HepG2 (cell line): Measurements from ENCODE around the gene PLEKHM2. TPM values are rescaled to one million over a fixed set of nuclear protein-coding genes. Genes with fewer than 3 reads are reported as not detected.

Experiments
- CBX1 ChIP-seq: IDR thresholded peaks from one replicate; pipeline ENCODE4 v1.6.1; 2016; ENCODE audit warnings: antibody characterized with exemption, low read depth
- CENPBD1 ChIP-seq: sonication (generic); formaldehyde crosslinking; IDR thresholded peaks from 2 replicates; pipeline ENCODE4 v1.8.0; 2022; ENCODE audit warnings: missing genetic modification reagents, low read depth, mild to moderate bottlenecking, borderline replicate concordance
- HCFC1 ChIP-seq: fragments of 150-350 bp; IDR thresholded peaks from 2 replicates; pipeline ENCODE4 v1.6.1; 2014; ENCODE audit warnings: low read depth, low read length
- NFE2 ChIP-seq: sonication (generic); formaldehyde crosslinking; IDR thresholded peaks from 2 replicates; pipeline ENCODE4 v1.4.0; 2020; ENCODE audit warnings: missing genetic modification reagents
- NONO ChIP-seq, 2 experiments: fragments of 450-650 bp in 1 of 2; sonication (generic) in 1 of 2; formaldehyde crosslinking in 1 of 2; IDR thresholded peaks in 1 of 2; conservative IDR thresholded peaks in 1 of 2; 2 replicates each; pipeline versions ENCODE4 v1.6.1 to v1.8.0; 2017 to 2022; ENCODE audit warnings: mild to moderate bottlenecking in 1 of 2, missing genetic modification reagents in 1 of 2, moderate library complexity in 1 of 2
- RFX3 ChIP-seq: IDR thresholded peaks from 2 replicates; pipeline ENCODE4 v1.6.1; 2016; ENCODE audit warnings: missing biosample characterization, missing genetic modification reagents
- TFDP2 ChIP-seq: sonication (generic); formaldehyde crosslinking; IDR thresholded peaks from 2 replicates; pipeline ENCODE4 v1.4.0; 2020; ENCODE audit warnings: missing genetic modification reagents
- THRA ChIP-seq: sonication (generic); formaldehyde crosslinking; IDR thresholded peaks from 2 replicates; pipeline ENCODE4 v1.4.0; 2020; ENCODE audit warnings: missing genetic modification reagents, borderline replicate concordance
- ZBTB20 ChIP-seq: sonication (generic); formaldehyde crosslinking; IDR thresholded peaks from 2 replicates; pipeline ENCODE4 v1.8.1; 2023; ENCODE audit warnings: missing genetic modification reagents, low read depth, mild to moderate bottlenecking, borderline replicate concordance
- ZNF460 ChIP-seq: sonication (generic); formaldehyde crosslinking; IDR thresholded peaks from 2 replicates; pipeline ENCODE4 v1.5.1; 2020; ENCODE audit warnings: missing genetic modification reagents, mild to moderate bottlenecking, borderline replicate concordance
- ZNF589 ChIP-seq: sonication (generic); formaldehyde crosslinking; conservative IDR thresholded peaks from 2 replicates; pipeline ENCODE4 v1.8.0; 2022; ENCODE audit warnings: mild to moderate bottlenecking, moderate library complexity, missing genetic modification reagents
- ZNF614 ChIP-seq: IDR thresholded peaks from 2 replicates; pipeline ENCODE4 v1.6.1; 2018; ENCODE audit warnings: missing biosample characterization, missing genetic modification reagents, inconsistent platforms, borderline replicate concordance
- ZNF615 ChIP-seq: sonication (generic); formaldehyde crosslinking; IDR thresholded peaks from 2 replicates; pipeline ENCODE4 v1.5.0; 2020; ENCODE audit warnings: mild to moderate bottlenecking, missing genetic modification reagents, borderline replicate concordance
- ZNF724P ChIP-seq: sonication (generic); formaldehyde crosslinking; IDR thresholded peaks from 2 replicates; pipeline ENCODE4 v1.8.0; 2022; ENCODE audit warnings: missing genetic modification reagents, borderline replicate concordance
- ZNF749 ChIP-seq: sonication (generic); formaldehyde crosslinking; IDR thresholded peaks from 2 replicates; pipeline ENCODE4 v1.8.0; 2022; ENCODE audit warnings: mild to moderate bottlenecking, missing genetic modification reagents, moderate library complexity, borderline replicate concordance
- ZNF773 ChIP-seq: sonication (generic); formaldehyde crosslinking; IDR thresholded peaks from 2 replicates; pipeline ENCODE4 v1.4.0; 2020; ENCODE audit warnings: missing genetic modification reagents, borderline replicate concordance
- ZNF792 ChIP-seq: IDR thresholded peaks from 2 replicates; pipeline ENCODE4 v1.6.1; 2016
- polyA plus RNA-seq, 8 experiments: library from polyadenylated mRNA; depleted of rRNA in 3 of 8; stranded (reverse) in 7 of 8; unstranded in 1 of 8; fragments of >200 nt; fragmentation: Illumina TruSeq in 4 of 8; extraction: Trizol in 4 of 8; gene quantifications; 2 replicates each; pipeline versions ENCODE4 v1.2.1 to v1.2.3, GENCODE V29; 2011 to 2016; ENCODE audit warnings: low read depth in 4 of 8, missing spikeins in 1 of 8, mixed read lengths in 1 of 8; ENCODE audit not compliant: insufficient read depth in 1 of 8
- total RNA-seq, 5 experiments: library from RNA; depleted of rRNA; stranded (reverse); fragments of >200 nt; fragmentation: Illumina TruSeq; extraction: Trizol; gene quantifications; 2 replicates each; pipeline ENCODE4 v1.2.3, GENCODE V29; 2016; ENCODE audit warnings: low read depth in 1 of 5
- TF ChIP-seq, protein P1 (sequence below): sonication (generic); formaldehyde crosslinking; IDR thresholded peaks from 2 replicates; pipeline ENCODE4 v1.4.0; 2020; ENCODE audit warnings: missing genetic modification reagents

PLEKHM2 gene
- total and polyA plus RNA-seq, 2 of the 13 experiments (the other 11 are each of a cell fraction or from before 2014, with no cell fraction given) = 16.5 to 27.3 TPM

GRCh38 chr1:15740924-15741850 lies 57.1 kb downstream of the PLEKHM2 start (continued):
- TF ChIP-seq NFE2 (no peak), NONO (IDR thresholded peaks at IDR 0.05) (no peak), NONO (CRISPR knock-in tag; conservative IDR thresholded peaks at IDR 0.05) (no peak), CBX1 (no peak), ZBTB20 (CRISPR knock-in tag) (no peak), ZNF460 (CRISPR knock-in tag) (no peak), TFDP2 (CRISPR knock-in tag) (no peak), ZNF614 (CRISPR knock-in tag) (no peak), ZNF615 (CRISPR knock-in tag) (no peak), ZNF724P (CRISPR knock-in tag) (no peak), CENPBD1 (CRISPR knock-in tag) (no peak), ZNF749 (CRISPR knock-in tag) (no peak), ZNF773 (CRISPR knock-in tag) (no peak), RFX3 (CRISPR knock-in tag) (no peak), THRA (CRISPR knock-in tag) (0 out of 2 replicates have a peak, but pooled peaks have one; percentile 68), ZNF792 (CRISPR knock-in tag) (no peak), ZNF589 (CRISPR knock-in tag) (no peak), HCFC1 (no peak)
- TF ChIP-seq, protein P1, sequence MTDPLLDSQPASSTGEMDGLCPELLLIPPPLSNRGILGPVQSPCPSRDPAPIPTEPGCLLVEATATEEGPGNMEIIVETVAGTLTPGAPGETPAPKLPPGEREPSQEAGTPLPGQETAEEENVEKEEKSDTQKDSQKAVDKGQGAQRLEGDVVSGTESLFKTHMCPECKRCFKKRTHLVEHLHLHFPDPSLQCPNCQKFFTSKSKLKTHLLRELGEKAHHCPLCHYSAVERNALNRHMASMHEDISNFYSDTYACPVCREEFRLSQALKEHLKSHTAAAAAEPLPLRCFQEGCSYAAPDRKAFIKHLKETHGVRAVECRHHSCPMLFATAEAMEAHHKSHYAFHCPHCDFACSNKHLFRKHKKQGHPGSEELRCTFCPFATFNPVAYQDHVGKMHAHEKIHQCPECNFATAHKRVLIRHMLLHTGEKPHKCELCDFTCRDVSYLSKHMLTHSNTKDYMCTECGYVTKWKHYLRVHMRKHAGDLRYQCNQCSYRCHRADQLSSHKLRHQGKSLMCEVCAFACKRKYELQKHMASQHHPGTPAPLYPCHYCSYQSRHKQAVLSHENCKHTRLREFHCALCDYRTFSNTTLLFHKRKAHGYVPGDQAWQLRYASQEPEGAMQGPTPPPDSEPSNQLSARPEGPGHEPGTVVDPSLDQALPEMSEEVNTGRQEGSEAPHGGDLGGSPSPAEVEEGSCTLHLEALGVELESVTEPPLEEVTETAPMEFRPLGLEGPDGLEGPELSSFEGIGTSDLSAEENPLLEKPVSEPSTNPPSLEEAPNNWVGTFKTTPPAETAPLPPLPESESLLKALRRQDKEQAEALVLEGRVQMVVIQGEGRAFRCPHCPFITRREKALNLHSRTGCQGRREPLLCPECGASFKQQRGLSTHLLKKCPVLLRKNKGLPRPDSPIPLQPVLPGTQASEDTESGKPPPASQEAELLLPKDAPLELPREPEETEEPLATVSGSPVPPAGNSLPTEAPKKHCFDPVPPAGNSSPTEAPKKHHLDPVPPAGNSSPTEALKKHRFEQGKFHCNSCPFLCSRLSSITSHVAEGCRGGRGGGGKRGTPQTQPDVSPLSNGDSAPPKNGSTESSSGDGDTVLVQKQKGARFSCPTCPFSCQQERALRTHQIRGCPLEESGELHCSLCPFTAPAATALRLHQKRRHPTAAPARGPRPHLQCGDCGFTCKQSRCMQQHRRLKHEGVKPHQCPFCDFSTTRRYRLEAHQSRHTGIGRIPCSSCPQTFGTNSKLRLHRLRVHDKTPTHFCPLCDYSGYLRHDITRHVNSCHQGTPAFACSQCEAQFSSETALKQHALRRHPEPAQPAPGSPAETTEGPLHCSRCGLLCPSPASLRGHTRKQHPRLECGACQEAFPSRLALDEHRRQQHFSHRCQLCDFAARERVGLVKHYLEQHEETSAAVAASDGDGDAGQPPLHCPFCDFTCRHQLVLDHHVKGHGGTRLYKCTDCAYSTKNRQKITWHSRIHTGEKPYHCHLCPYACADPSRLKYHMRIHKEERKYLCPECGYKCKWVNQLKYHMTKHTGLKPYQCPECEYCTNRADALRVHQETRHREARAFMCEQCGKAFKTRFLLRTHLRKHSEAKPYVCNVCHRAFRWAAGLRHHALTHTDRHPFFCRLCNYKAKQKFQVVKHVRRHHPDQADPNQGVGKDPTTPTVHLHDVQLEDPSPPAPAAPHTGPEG (CRISPR knock-in tag) = no peak
